ENCODE data around the gene FLOT1. TPM values are rescaled to one million over a fixed set of nuclear protein-coding genes. Genes with fewer than 3 reads are reported as not detected.

The FLOT1 gene
- total RNA-seq, 1 experiment from 2014 or later, result 111 TPM

DNA sequence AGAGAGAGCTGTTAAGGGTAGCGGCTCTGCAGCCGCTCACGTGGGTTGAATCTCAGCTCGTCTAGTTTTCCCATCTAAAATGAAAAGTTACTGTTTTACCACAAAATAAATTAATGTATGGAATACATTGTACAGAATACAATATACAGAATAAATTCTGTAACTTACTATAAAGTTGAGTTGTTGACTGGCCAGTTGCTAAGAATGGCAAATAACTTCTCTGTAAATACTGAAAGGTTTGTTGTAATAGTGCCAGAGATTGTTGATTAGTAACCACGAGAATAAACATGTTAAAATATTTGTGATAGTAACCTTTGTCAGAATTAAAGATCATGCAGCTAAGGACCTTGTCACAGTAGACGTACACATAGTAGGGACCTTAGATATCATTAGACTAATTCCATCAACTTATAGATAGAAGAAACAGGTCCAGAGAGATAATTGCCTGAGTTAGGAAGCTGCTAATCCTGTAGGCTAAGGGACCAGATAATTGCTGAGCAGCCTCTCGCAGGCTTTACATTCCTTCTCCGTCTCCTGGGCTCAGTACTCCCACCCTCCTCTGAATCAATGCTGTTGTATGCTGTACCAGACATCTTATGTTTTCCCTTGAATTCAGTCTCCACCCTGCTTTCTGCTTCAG lies 51.2 kb downstream of the FLOT1 start:
- Histone ChIP-seq H3T11ph (ENCODE audit: low read length) (no peak overlapping the region), H4K20me1 (ENCODE audit: control insufficient read depth, insufficient read depth, insufficient read length) (no peaks in the 10 kb centered on the region), H3K79me1 (ENCODE audit: insufficient read depth, low read depth, low read length, poor library complexity, severe bottlenecking) (no peaks in the 10 kb centered on the region), H3K4me1 (ENCODE audit: insufficient read depth, low read length) (peaks cover 3% of the 10 kb centered on the region; the same call in 1 of the 2 replicates), H3K27me3 (ENCODE audit: insufficient read depth, low read length) (no peaks in the 10 kb centered on the region), H4K5ac (ENCODE audit: insufficient read length, low read depth, low read length) (no peak overlapping the region), H3K9me3 (ENCODE audit: control insufficient read depth, low read depth, low read length) (no peaks in the 10 kb centered on the region), H2AK5ac (ENCODE audit: insufficient read length, low read length) (no peak overlapping the region), H2BK5ac (ENCODE audit: insufficient read length, low read length) (no peak overlapping the region), H4K91ac (ENCODE audit: insufficient read length, low read depth, low read length) (no peak overlapping the region), H4K8ac (replicated peaks; ENCODE audit: insufficient read length, low read depth, low read length) (no peak overlapping the region), H3K23ac (ENCODE audit: insufficient read length, low read depth, low read length) (no peak overlapping the region), H3K79me2 (ENCODE audit: insufficient read depth, low read length) (no peaks in the 10 kb centered on the region), H3K14ac (ENCODE audit: insufficient read depth, low read length) (no peak overlapping the region), H3K56ac (ENCODE audit: insufficient read length, low read depth, low read length) (no peak overlapping the region), H3K18ac (ENCODE audit: insufficient read length, low read depth, low read length) (no peak overlapping the region), H3K4me2 (ENCODE audit: insufficient read depth, insufficient read length, low read length) (peak overlapping the region; percentile 89), H3K4ac (ENCODE audit: low read depth, low read length) (no peak overlapping the region), H2AFZ (ENCODE audit: low read length) (no peak overlapping the region), H2BK12ac (ENCODE audit: insufficient read length, low read depth, low read length) (no peak overlapping the region), H3K9ac (ENCODE audit: extremely low read depth, insufficient read length, low read length) (no peak overlapping the region), H3K23me2 (ENCODE audit: insufficient read length, low read depth, low read length, poor library complexity, severe bottlenecking) (peaks cover 21% of the 10 kb centered on the region), H2BK15ac (ENCODE audit: low read depth, low read length) (no peak overlapping the region), H3K27ac (ENCODE audit: insufficient read length, low read depth, low read length) (no peak overlapping the region), H2BK20ac (ENCODE audit: low read depth, low read length, poor library complexity, severe bottlenecking) (no peak overlapping the region), H2BK120ac (ENCODE audit: low read depth, low read length, poor library complexity, severe bottlenecking) (no peak overlapping the region)
- H3K4me3 Mint-ChIP-seq, result peak overlapping the region; percentile 84 to 88
- WGBS (ENCODE audit: extremely low coverage, insufficient read length, low lambda C conversion rate), result no CpG with 5 or more reads among the region's 8 CpGs
- peaks cover 4 to 13% (median 7%) of the 10 kb centered on the region in 3 experiments; a peak in 5 of 7 replicates for H3K36me3 Mint-ChIP-seq (ENCODE audit: insufficient read depth in 1 of 3, low read depth in 3 of 3)
- TF ChIP-seq, protein P1, sequence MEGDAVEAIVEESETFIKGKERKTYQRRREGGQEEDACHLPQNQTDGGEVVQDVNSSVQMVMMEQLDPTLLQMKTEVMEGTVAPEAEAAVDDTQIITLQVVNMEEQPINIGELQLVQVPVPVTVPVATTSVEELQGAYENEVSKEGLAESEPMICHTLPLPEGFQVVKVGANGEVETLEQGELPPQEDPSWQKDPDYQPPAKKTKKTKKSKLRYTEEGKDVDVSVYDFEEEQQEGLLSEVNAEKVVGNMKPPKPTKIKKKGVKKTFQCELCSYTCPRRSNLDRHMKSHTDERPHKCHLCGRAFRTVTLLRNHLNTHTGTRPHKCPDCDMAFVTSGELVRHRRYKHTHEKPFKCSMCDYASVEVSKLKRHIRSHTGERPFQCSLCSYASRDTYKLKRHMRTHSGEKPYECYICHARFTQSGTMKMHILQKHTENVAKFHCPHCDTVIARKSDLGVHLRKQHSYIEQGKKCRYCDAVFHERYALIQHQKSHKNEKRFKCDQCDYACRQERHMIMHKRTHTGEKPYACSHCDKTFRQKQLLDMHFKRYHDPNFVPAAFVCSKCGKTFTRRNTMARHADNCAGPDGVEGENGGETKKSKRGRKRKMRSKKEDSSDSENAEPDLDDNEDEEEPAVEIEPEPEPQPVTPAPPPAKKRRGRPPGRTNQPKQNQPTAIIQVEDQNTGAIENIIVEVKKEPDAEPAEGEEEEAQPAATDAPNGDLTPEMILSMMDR (conservative IDR thresholded peaks at IDR 0.05), result no peak
- peaks cover 33 to 35% of the 10 kb centered on the region in 2 experiments for H3K4me1 Mint-ChIP-seq
- no peaks in the 10 kb centered on the region; the same call in 1 of the 2 replicates for H3K27me3 Mint-ChIP-seq (ENCODE audit: low read depth)
- H3K9me3 Mint-ChIP-seq, result no peaks in the 10 kb centered on the region
- H3K27ac Mint-ChIP-seq, result peak overlapping the region in 1 of 3 experiments; percentile 23; a peak in 2 of 7 replicates
- no peak for DNase-seq

All from H9 (cell line).